Heart right ventricle (tissue), 16 donors: ENCODE results near the gene CADM1. TPM values are rescaled to one million over a fixed set of nuclear protein-coding genes. Genes with fewer than 3 reads are reported as not detected.

Source experiments
- ATAC-seq, 8 donors: fragments of 200-7000 bp; cut with Tn5 transposase; one replicate each; pipeline ENCODE4 v1.9.1; 2020; ENCODE audit warnings: mild to moderate bottlenecking in 8 of 8, moderate library complexity in 8 of 8, moderate number of reproducible peaks in 1 of 8
- DNase-seq, 2 donors: peaks; one replicate each; pipeline ENCODE4 v3.0.0-alpha.2; 2020
- H3K27ac ChIP-seq, 10 donors: fragments of 200-600 bp; sonication (generic) in 2 of 10; one replicate each; pipeline versions ENCODE4 v1.5.0 to v1.8.0; 2020 to 2022; ENCODE audit warnings: mild to moderate bottlenecking in 3 of 10
- H3K27me3 ChIP-seq, 7 donors: fragments of 200-600 bp; one replicate each; pipeline ENCODE4 v1.8.0; 2021 to 2022; ENCODE audit warnings: mild to moderate bottlenecking in 2 of 7
- H3K36me3 ChIP-seq, 9 donors: fragments of 200-600 bp; sonication (generic) in 1 of 9; one replicate each; pipeline versions ENCODE4 v1.5.0 to v1.8.0; 2020 to 2022; ENCODE audit warnings: mild to moderate bottlenecking in 2 of 9
- H3K4me1 ChIP-seq, 9 donors: fragments of 200-600 bp; sonication (generic) in 1 of 9; one replicate each; pipeline versions ENCODE4 v1.5.0 to v1.8.0; 2020 to 2022; ENCODE audit warnings: mild to moderate bottlenecking in 4 of 9
- H3K4me3 ChIP-seq, 10 donors: fragments of 200-600 bp; sonication (generic) in 2 of 10; one replicate each; pipeline versions ENCODE4 v1.5.0 to v1.8.0; 2020 to 2022; ENCODE audit warnings: mild to moderate bottlenecking in 7 of 10, moderate library complexity in 2 of 10
- H3K9me3 ChIP-seq, 11 donors: fragments of 200-600 bp in 10 of 11; sonication (generic) in 2 of 11; one replicate each; pipeline versions ENCODE4 v1.5.0 to v1.8.0; 2013 to 2022; ENCODE audit warnings: mild to moderate bottlenecking in 2 of 11, control low read depth in 1 of 11, moderate library complexity in 1 of 11
- CTCF ChIP-seq, 9 donors: fragments of 200-600 bp; sonication (generic) in 2 of 9; IDR thresholded peaks; one replicate each; pipeline versions ENCODE4 v1.5.0 to v1.8.0; 2021 to 2022; ENCODE audit warnings: antibody characterized with exemption in 9 of 9, mild to moderate bottlenecking in 5 of 9, moderate library complexity in 1 of 9
- WGBS, 2 donors: extraction: QIAGEN DNeasy Blood & Tissue Kit; methylation state at CpG; one replicate each; pipeline ENCODE4 v1.1.7; 2013; ENCODE audit warnings: inconsistent platforms in 1 of 2; 5-methylcytosine and 5-hydroxymethylcytosine counted together
- intact Hi-C, 10 donors: fragments of 100-400 bp; cut with DNase I; formaldehyde crosslinking; loops; one replicate each; pipeline versions ENCODE4 v1.11.1 to v1.14.2; 2022
- polyA plus RNA-seq, 2 donors: library from polyadenylated mRNA; stranded (reverse); fragments of 200-250 nt; gene quantifications; one replicate each; pipeline ENCODE4 v1.2.3, GENCODE V29; 2013
- total RNA-seq, 10 donors: library from RNA; stranded (reverse); fragmentation: NEBNext Ultra II Directional in 3 of 10; extraction: Animal tissue kit (Norgen Biotek cat#: 25700) in 3 of 10; gene quantifications; one replicate each; pipeline versions ENCODE4 v1.2.1 to v1.2.4, GENCODE V29; 2021 to 2023
- donor health status: Arrhythmogenic right ventricular cardiomyopathy.
- donor health status: ischemic (EF 13 %, LVEDD 7.1; RV severe dilation, severe dysfunction).
- donor health status: healthy with polysubstance abuse.
- donor health status: DM: no; HTN: yes; CAD: no.
- donor health status: DM: no; HTN: no; CAD: no.
- donor health status: ischemic (EF 25% LVEDD 6.9; RV normal size, moderate dysfunction).
- donor health status: ischemic (EF 25% LVEDD 5.7; RV mildly dilated, moderate dysfunction).
- donor health status: healthy.
- donor health status: DM: yes; HTN: yes; CAD: no.
- donor health status: Ischemic cardiomyopathy.
- donor health status: ischemic (EF 35%, LVEDD 5.7; RV mildly dilated, moderate dysfunction).
- donor health status: nonischemic (EF 11% LVEDD 7.7; RV severe dilation, severe dysfunction).
- donor health status: DM: yes; HTN: yes; CAD: no.
- donor health status: PGD.
- donor health status: ischemic (EF 29% LVEDD 5.4; RV normal size, mild dysfunction).
- donor health status: nonischemic (EF 23%, LVEDD 6.1; RV moderate dilation, normal function).

CADM1 gene
- total and polyA plus RNA-seq, 12 donors = 10.2 to 83.0 (median 41.4) TPM

DNA sequence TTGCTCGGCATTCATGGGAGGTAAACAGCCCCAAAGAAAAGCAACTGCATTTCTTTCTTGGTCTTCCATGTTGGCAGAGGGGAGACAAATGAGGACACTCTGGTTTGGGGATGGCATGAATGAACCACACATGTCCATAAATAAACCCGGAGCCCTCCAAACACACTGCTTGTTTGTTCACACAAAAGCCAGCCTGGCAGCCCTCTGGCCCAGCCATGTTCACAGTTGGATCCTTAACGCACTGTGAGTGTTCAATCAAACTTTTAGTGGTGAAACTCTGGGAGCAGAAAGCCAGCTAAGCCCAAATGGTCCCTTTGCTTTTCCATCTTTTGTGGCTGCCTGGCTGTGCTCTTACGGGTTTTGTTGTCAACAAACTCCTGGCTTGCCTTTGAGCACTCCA, 336.8 kb downstream of the CADM1 start:
- peak overlapping the region in 7 of 10 donors; percentile 28 to 73 (median 66) for H3K27ac ChIP-seq
- 75 to 78% methylated on average over 4 of the region's 4 CpGs for WGBS, 2 donors
- intact Hi-C loops = no loop called here

DNA sequence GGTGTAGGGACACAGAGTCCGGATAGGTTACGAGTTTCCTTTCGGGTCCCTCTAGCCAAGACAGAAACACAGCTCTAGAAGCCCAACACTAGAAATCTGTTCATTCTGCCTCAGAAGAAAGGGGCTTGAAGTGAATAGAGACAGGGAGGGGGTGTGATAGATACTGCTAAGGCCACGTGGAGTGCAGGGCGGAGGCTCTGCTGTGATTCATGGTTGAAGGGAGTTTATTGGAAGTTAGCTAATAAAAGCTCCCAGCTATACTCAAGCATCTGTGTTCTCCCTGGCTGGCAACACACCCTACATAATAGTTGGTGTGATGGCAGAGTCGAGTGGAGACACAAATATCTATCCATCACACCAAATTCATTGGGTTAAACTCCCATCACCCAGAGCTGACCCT, 337.4 kb downstream of the CADM1 start:
- Histone ChIP-seq H3K4me3 (no peak overlapping the region), H3K27me3 (peaks cover 0 to 4% (median 0%) of the 10 kb centered on the region in 7 donors), H3K36me3 (no peaks in the 10 kb centered on the region), H3K9me3 (no peaks in the 10 kb centered on the region), H3K27ac (no peak overlapping the region), H3K4me1 (peaks cover 0 to 13% (median 3%) of the 10 kb centered on the region in 9 donors)
- no peak for ATAC-seq
- 76 to 79% methylated on average over 6 of the region's 6 CpGs for WGBS, 2 donors
- no peak for TF ChIP-seq CTCF (IDR thresholded peaks at IDR 0.05)
- intact Hi-C loops = no loop called here
- no peak for DNase-seq

More for the DNA sequence above, 336.8 kb downstream of the CADM1 start:
- Histone ChIP-seq H3K9me3 (no peaks in the 10 kb centered on the region), H3K36me3 (no peaks in the 10 kb centered on the region), H3K4me3 (no peak overlapping the region), H3K27me3 (peaks cover 0 to 4% (median 0%) of the 10 kb centered on the region in 7 donors), H3K4me1 (peaks cover 0 to 13% (median 3%) of the 10 kb centered on the region in 9 donors)
- ATAC-seq = peak in 1 of 8 donors; percentile 5
- DNase-seq = no peak
- TF ChIP-seq CTCF (IDR thresholded peaks at IDR 0.05) = no peak

GRCh38 chr11:115164774-115165173, 339.4 kb downstream of the CADM1 start:
- DNase-seq (no peak), ATAC-seq (no peak)
- Histone ChIP-seq H3K4me3 (no peak overlapping the region), H3K36me3 (no peaks in the 10 kb centered on the region), H3K9me3 (no peaks in the 10 kb centered on the region), H3K27me3 (peaks cover 0 to 9% (median 0%) of the 10 kb centered on the region in 7 donors), H3K27ac (no peak overlapping the region), H3K4me1 (peaks cover 0 to 13% (median 3%) of the 10 kb centered on the region in 9 donors)
- 45 to 64% methylated on average over 6 of the region's 6 CpGs for WGBS, 2 donors
- TF ChIP-seq CTCF (IDR thresholded peaks at IDR 0.05) = no peak
- intact Hi-C loops = no loop called here

- Histone ChIP-seq H3K27me3 (peaks cover 0 to 18% (median 0%) of the 10 kb centered on the region in 7 donors), H3K4me1 (peaks cover 0 to 7% (median 0%) of the 10 kb centered on the region in 9 donors), H3K36me3 (no peaks in the 10 kb centered on the region), H3K4me3 (no peak overlapping the region), H3K9me3 (no peaks in the 10 kb centered on the region), H3K27ac (no peak overlapping the region)
- 70 to 74% methylated on average over 2 of the region's 2 CpGs for WGBS, 2 donors
- ATAC-seq (no peak), DNase-seq (no peak)
- TF ChIP-seq CTCF (IDR thresholded peaks at IDR 0.05) = no peak
- intact Hi-C loops = no loop called here
These were observed 341.3 kb downstream of the CADM1 start for GRCh38 chr11:115162919-115163318.
